DOHH2 (cell line): ENCODE measurements around the gene FXYD4.

Experiments
- H3F3A ChIP-seq: fragments of 200-600 bp; sonication (generic), shearing (Covaris generic); 2 replicates; pipeline ENCODE4 v1.6.0; 2016; ENCODE audit warnings: antibody characterized with exemption, mild to moderate bottlenecking; ENCODE audit not compliant: control insufficient read depth, insufficient read depth
- H3K27ac ChIP-seq: fragments of 200-600 bp; sonication (generic); 2 replicates; pipeline ENCODE4 v1.5.1; 2014; ENCODE audit warnings: low read depth, mild to moderate bottlenecking, low read length, moderate library complexity
- H3K27me3 ChIP-seq: fragments of 200-600 bp; sonication (generic); 2 replicates; pipeline ENCODE4 v1.6.1; 2014; ENCODE audit warnings: mild to moderate bottlenecking, low read length, mixed read lengths; ENCODE audit not compliant: control insufficient read depth
- H3K36me3 ChIP-seq: fragments of 200-600 bp; sonication (generic); 2 replicates; pipeline ENCODE4 v1.6.1; 2014; ENCODE audit warnings: mild to moderate bottlenecking, low read length, moderate library complexity, mixed read lengths; ENCODE audit not compliant: control insufficient read depth
- H3K4me1 ChIP-seq: fragments of 200-600 bp; sonication (generic); 2 replicates; pipeline ENCODE4 v1.6.1; 2014; ENCODE audit warnings: mild to moderate bottlenecking, low read length, mixed read lengths; ENCODE audit not compliant: control insufficient read depth
- H3K4me2 ChIP-seq: fragments of 200-600 bp; sonication (generic); 2 replicates; pipeline ENCODE4 v1.6.0; 2014; ENCODE audit warnings: mild to moderate bottlenecking, low read length, moderate library complexity
- H3K4me3 ChIP-seq: fragments of 200-600 bp; sonication (generic); 2 replicates; pipeline ENCODE4 v1.5.1; 2014; ENCODE audit warnings: mild to moderate bottlenecking, low read length, mixed read lengths
- H3K79me2 ChIP-seq: fragments of 200-600 bp; sonication (generic); 2 replicates; pipeline ENCODE4 v1.6.1; 2014; ENCODE audit warnings: mild to moderate bottlenecking, low read length, mixed read lengths; ENCODE audit not compliant: control insufficient read depth
- H3K9me2 ChIP-seq: fragments of 200-600 bp; sonication (generic); replicated peaks from 2 replicates; pipeline ENCODE4 v1.6.1; 2014; ENCODE audit warnings: mild to moderate bottlenecking, low read length, mixed read lengths; ENCODE audit not compliant: control insufficient read depth
- H3K9me3 ChIP-seq: fragments of 200-600 bp; sonication (generic); 2 replicates; pipeline ENCODE4 v1.6.1; 2014; ENCODE audit warnings: antibody characterized with exemption, low read length, mixed read lengths; ENCODE audit not compliant: control insufficient read depth, insufficient read depth
- H4K20me1 ChIP-seq: fragments of 200-600 bp; sonication (generic); 2 replicates; pipeline ENCODE4 v1.6.0; 2014; ENCODE audit warnings: low read depth, mild to moderate bottlenecking, antibody characterized with exemption, low read length, moderate library complexity; ENCODE audit not compliant: control insufficient read depth, insufficient read depth
- CTCF ChIP-seq: fragments of 200-600 bp; sonication (generic); IDR thresholded peaks from one replicate; pipeline ENCODE4 v1.5.1; 2014; ENCODE audit warnings: antibody characterized with exemption, mild to moderate bottlenecking, low read depth, low read length; ENCODE audit not compliant: poor library complexity, severe bottlenecking
- EZH2phosphoT487 ChIP-seq: fragments of 200-600 bp; sonication (generic); IDR thresholded peaks from 2 replicates; pipeline ENCODE4 v1.6.1; 2017; ENCODE audit warnings: borderline replicate concordance, mild to moderate bottlenecking, antibody characterized with exemption, low read length, moderate library complexity, mixed read lengths

The FXYD4 gene

DNA sequence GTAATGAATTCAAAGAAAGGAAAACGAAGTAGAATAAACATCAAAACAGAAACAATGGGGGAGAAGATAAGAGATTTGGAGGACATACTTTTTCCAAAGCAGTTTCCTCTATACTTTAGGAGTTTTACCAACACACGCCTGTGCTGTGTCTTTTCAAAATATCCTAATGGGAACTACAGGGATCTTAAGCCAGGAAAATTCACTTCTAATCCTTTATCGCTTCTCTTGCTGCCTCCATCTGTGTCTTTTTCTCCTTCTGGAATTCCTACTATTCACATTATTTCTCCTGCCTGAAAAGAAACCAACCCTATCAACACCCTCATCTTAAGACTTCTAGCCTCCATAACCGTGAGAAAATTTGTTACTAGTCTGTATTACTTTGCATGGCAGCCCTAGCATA, 30.7 kb downstream of the FXYD4 start:
- Histone ChIP-seq H3F3A (peaks cover 81% of the 10 kb centered on the region), H3K4me1 (peaks cover 79% of the 10 kb centered on the region), H3K79me2 (peaks cover 100% of the 10 kb centered on the region), H3K27me3 (no peaks in the 10 kb centered on the region), H3K9me3 (no peaks in the 10 kb centered on the region), H3K4me3 (peak overlapping the region; percentile 85), H3K36me3 (peaks cover 97% of the 10 kb centered on the region), H4K20me1 (peaks cover 45% of the 10 kb centered on the region), H3K9me2 (no peaks in the 10 kb centered on the region), H3K4me2 (peak overlapping the region; percentile 88), H3K27ac (peak overlapping the region; percentile 95)
- no peak for TF ChIP-seq EZH2phosphoT487
- no peak for TF ChIP-seq CTCF

DNA sequence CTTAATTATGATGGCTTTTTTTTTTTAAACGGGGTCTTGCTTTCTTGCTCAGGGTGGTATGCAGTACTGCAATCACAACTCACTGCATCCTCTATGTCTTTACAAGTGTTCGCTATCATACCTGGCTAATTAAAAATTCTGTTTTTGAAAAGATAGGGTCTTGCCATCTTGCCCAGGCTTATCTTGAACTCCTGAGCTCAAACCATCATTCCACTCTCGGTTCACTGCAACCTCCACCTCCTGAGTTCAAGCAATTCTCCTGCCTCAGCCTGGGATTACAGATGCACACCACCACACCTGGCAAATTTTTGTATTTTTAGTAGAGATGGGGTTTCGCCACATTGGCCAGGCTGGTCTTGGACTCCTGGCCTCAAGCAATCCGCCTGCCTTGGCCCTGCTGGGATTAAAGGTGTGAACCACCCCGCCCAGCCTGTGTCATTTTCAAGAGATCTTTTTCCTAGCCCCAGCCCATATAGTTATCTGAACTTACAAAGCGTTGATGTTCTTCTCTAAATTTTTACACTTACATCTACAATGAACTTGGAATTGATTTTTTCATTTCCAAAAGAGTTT, 31.5 kb downstream of the FXYD4 start:
- Histone ChIP-seq H3K79me2 (peaks cover 100% of the 10 kb centered on the region), H3K9me2 (no peaks in the 10 kb centered on the region), H3K36me3 (peaks cover 96% of the 10 kb centered on the region), H3K4me3 (peak overlapping the region; percentile 85), H3K9me3 (no peaks in the 10 kb centered on the region), H4K20me1 (peaks cover 45% of the 10 kb centered on the region), H3K27ac (peak overlapping the region; percentile 95), H3K4me2 (peak overlapping the region; percentile 88), H3K4me1 (peaks cover 77% of the 10 kb centered on the region), H3K27me3 (no peaks in the 10 kb centered on the region), H3F3A (peaks cover 75% of the 10 kb centered on the region)
- TF ChIP-seq EZH2phosphoT487 (no peak), CTCF (no peak)

DNA sequence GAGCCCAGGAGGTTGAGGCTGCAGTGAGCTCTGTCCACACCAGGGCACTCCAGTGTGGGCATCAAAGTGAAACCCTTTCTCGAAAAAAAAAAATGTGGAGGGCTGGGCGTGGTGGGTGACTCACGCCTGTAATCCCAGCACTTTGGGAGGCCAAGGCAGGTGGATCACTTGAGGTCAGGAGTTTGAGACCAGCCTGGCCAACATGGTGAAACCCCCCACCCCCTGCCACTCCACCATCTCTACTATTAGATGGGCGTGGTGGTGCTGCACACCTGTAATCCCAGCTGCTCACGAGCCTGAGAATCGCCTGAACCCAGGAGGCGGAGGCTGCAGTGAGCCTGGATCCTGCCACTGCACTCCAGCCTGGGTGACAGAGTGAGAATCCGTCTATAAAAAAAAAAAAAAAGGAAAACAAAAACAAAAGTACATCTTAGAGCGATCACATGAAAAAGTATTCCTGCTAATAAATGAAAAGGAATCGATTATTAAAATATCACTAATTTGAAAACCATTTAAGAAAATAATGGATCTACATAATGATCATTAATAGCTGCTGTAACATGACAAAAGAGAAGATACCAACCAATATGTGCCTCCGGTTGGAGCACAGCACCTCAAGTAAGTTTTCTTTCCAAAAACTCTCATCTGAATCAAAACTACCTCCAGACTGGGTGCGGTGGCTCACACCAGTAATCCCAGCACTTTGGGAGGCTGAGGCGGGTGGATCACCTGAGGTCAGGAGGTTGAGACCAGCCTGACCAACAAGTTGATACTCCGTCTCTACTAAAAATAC, 32.7 kb downstream of the FXYD4 start:
- H4K20me1 ChIP-seq = peaks cover 45% of the 10 kb centered on the region

More for the DNA sequence above, 32.7 kb downstream of the FXYD4 start:
- TF ChIP-seq CTCF (no peak), EZH2phosphoT487 (no peak)
- H3K9me3 ChIP-seq = no peaks in the 10 kb centered on the region
- peaks cover 99% of the 10 kb centered on the region for H3K79me2 ChIP-seq
- peak overlapping the region; percentile 88 for H3K4me2 ChIP-seq
- peaks cover 66% of the 10 kb centered on the region for H3K4me1 ChIP-seq
- no peaks in the 10 kb centered on the region for H3K9me2 ChIP-seq
- H3K4me3 ChIP-seq = peak overlapping the region; percentile 85
- peak overlapping the region; percentile 95 for H3K27ac ChIP-seq
- H3K27me3 ChIP-seq = no peaks in the 10 kb centered on the region
- H3F3A ChIP-seq = peaks cover 66% of the 10 kb centered on the region
- H3K36me3 ChIP-seq = peaks cover 92% of the 10 kb centered on the region
